ENCODE data around the gene MIOS.

DNA sequence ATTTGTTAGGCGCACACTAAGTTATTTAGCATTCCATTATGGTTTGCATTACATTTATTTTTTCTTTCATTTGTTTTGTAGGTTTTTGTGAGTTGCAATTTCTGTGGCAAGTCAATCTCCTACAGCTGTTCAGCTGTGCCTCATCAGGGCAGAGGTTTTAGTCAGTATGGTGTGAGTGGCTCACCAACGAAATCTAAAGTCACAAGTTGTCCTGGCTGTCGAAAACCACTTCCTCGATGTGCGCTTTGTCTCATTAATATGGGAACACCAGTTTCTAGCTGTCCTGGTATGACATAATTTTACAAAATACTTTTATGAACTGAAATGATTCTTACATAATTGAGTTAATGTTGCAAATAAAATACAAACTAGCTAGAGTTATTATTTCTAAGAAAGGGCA, 29.5 kb downstream of the MIOS start:
- TF ChIP-seq, protein P1, sequence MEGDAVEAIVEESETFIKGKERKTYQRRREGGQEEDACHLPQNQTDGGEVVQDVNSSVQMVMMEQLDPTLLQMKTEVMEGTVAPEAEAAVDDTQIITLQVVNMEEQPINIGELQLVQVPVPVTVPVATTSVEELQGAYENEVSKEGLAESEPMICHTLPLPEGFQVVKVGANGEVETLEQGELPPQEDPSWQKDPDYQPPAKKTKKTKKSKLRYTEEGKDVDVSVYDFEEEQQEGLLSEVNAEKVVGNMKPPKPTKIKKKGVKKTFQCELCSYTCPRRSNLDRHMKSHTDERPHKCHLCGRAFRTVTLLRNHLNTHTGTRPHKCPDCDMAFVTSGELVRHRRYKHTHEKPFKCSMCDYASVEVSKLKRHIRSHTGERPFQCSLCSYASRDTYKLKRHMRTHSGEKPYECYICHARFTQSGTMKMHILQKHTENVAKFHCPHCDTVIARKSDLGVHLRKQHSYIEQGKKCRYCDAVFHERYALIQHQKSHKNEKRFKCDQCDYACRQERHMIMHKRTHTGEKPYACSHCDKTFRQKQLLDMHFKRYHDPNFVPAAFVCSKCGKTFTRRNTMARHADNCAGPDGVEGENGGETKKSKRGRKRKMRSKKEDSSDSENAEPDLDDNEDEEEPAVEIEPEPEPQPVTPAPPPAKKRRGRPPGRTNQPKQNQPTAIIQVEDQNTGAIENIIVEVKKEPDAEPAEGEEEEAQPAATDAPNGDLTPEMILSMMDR (IDR thresholded peaks at IDR 0.05; ENCODE audit: low read length), result no peak
- no peak for TF ChIP-seq EZH2 (optimal IDR thresholded peaks at IDR 0.05; ENCODE audit: low read depth, low read length)

Measured in MM.1S (cell line).